KBM-7 (cell line): ENCODE measurements around the gene WNT4.

ENCODE experiments used
- DNase-seq: peaks from one replicate; pipeline ENCODE4 v3.0.0-alpha.2; 2015
- in situ Hi-C: fragments of 300-500 bp; cut with MboI; formaldehyde crosslinking; loops from 2 replicates; pipeline ENCODE4 v1.14.3; 2020; ENCODE audit warnings: low sequenced_read_pairs, low pct_unique_long_range_greater_than_20kb, mixed read lengths

Gene WNT4

DNA sequence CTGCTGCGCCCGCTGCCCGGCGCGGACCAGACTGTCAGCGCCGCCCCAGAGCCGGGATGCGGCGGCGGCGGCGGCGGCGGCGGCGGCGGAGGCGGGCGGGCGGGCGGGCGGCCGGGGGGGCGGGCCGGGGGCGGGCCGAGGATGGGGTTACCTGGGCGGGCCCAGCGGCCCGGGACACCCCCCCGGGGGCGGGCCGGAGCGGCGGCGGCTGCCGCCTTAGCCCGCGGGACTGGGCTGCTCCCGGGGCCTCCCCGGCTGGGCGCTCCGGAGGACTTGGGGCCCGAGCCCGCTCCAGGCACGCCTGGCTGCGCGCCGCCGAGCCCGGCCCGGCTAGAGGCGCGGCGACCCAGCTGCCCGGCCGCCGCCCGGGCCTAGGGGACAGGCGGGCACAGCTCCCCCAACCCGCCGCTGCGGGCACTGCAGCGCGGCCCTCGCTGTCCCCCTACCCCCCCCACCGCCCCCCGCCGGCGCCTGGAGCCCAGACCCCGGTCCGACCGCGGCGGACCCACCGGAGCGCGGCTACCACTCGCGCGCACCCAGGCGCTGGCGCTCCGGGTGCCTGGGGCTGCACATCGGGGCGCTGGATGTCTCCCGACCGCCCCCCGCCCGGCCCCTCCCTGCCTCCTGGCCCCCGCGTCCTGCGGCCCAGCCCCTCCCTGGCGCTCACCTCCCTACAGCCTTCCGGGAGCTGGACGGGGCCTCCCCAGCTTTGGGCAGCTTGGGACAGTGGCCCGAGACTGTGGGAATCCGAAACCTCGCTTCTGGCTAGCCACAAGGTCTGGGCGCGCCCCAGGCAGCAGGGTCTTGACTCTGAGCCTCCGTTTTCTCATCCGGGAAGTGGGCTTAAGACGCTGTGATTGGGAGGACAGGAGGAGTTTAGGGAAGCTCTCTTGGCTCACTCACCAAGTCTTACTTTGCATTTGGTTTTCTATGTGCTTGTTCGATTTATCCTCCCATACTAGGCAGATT is at the start of gene WNT4:
Gene WNT4 (minus strand): TSS at position 33 of the 969 bp plus-strand sequence. CDS start 175 bp downstream, outside the sequence.
- DNase-seq = no peak
- in situ Hi-C loops = loop anchor here (25.0 kb wide), 1 partner anchor 269 kb away; no protein-coding TSS in a partner anchor

DNA sequence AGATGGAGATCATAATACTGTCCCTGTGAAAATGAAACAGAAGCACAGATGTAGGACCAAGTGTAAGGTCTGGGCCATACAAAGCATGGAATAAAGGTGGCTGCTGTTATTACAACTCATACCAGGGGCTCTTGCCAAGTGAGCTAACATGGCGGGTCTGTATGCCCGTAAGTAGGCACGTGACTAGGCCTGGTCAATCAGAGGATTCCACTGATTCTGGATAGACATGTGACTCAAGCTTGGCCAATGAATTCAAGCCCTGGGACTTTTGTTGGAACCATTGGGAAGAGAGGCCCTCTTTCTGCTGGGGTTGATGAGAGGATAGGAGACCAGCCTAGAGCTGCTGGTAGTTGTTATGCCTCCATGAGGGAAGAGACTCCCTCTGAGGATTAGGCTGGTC is 47.8 kb upstream of the WNT4 start:
- in situ Hi-C loops = no loop called here
- no peak for DNase-seq

DNA sequence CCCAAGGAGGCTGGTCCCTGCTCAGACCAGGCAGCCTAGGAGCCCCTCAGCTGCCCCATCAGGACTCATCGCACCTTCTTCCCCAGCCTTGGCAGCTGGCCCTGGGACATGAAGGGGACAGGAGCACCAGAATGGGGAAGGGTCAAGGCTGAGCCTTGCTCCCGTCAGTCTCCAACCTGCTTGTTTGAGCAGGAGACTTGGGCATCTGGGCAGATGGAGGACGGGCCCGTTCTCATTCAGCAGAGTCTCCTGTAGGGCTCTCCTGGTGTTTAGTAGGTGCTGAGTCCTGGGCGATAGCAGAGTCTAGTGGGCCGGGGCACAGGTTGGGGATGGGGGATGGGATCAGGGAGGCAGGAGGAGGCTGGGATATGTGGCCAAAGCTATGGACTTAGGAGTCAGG is 47.4 kb upstream of the WNT4 start:
- DNase-seq = no peak
- in situ Hi-C loops = no loop called here

DNA sequence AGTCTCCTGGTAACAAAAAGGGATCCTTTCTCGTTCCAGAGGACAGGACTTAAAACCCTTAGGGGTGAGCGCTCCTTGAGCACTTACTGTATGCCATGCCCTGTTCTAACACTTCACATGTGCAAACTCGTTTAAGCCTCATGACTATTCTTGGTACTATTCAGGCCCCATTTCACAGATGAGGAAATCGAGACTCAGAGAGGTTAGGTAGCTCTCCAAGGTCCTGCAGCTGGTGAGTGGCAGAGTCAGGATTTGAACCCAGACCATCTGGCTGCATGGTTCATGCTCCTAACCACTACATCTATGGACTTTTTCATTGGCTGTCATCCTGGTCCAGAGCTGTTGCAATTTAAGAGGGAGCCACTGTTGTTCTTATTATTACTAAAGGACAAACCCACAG is 46.7 kb upstream of the WNT4 start:
- in situ Hi-C loops = no loop called here
- no peak for DNase-seq

DNA sequence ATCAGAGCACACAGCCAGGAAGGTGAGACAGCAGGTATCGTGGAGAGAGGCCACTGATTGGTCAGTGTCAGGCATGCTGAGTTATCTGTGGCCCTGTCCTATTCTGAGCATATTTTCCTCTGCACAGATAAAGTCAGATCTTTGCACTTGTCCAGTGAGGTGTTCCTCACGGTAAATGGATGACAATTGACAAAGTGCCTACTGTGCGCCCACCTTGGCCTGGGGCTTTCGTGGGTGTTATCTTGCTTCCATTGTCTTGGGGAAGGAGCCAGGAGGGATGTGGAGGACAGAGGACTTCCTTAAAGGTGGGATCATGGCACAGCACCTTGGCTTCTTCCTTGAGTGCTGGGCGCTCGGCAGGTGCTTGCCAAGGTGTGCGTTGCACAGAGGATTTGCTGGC is 46.0 kb upstream of the WNT4 start:
- no peak for DNase-seq
- in situ Hi-C loops = no loop called here

DNA sequence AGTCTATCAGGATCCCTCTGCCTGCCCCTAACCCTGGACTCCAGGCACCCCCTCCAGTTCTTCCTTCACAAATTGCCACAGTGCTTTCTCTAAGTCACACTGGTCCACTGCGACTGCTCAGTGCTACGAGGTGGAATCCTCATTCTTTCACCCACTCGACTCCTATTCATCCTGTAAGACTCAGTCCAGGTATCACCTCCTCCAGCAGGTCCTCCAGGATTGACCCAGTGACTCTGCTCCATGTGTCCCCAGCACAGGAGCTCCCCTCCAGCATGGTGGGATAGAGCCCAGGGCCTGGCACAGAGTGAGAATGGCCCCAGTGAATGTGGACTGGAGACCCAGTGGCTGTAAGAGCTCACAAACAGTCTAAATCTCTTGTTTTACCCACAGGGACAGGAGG is 45.5 kb upstream of the WNT4 start:
- DNase-seq = no peak
- in situ Hi-C loops = no loop called here

DNA sequence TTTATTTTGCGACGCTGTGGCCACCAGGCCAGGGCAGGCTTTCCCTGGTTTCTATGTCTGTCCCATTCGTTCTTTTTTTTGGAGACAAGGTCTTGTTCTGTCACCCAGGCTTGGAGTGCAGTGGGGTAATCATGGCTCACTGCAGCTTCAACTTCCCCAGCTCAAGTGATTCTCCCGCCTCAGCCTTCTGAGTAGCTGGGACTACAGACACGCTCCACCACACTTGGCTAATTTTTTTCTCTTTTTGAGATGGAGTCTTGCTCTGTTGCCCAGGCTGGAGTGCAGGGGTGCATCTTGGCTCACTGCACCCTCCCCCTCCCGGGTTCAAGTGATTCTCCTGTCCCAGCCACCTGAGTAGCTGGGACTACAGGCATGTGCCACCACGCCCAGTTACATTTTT is 43.4 kb upstream of the WNT4 start:
- DNase-seq = no peak
- in situ Hi-C loops = no loop called here

DNA sequence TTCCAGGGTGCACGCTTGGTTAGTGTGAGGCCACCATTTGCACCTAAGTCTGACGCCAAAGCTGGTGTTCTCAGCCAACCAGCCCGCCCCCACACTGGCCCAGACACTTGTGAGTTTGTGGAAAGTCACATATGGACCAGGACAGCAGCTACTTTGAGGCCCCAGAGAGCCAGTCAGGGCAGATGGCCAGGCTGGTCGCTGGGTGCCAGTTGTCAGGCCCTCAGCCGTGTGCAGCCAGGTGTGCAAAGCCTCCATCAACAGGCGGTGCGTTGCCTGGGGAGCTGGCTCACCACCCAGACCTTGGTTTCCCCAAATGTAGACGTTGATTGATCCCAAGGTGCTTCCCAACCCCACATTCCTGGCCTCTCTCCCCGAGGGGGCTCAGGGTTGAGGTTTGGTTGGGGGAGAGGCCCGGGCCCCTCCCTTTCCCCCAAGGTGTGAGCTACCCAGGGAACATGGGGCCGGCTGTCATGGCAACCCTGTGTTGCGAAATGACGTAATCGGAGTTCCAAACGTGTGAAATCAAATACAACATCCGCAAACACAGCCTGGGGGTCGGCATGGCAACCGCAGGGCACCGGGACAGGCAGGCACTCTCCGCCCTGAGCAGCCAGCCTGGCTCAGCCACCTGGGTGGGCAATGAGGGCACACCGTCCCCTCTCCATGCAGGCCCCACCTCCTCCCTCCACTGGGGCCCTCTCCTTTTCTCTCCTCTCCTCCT is 42.2 kb upstream of the WNT4 start:
- DNase-seq = peak; percentile 29
- in situ Hi-C loops = no loop called here

DNA sequence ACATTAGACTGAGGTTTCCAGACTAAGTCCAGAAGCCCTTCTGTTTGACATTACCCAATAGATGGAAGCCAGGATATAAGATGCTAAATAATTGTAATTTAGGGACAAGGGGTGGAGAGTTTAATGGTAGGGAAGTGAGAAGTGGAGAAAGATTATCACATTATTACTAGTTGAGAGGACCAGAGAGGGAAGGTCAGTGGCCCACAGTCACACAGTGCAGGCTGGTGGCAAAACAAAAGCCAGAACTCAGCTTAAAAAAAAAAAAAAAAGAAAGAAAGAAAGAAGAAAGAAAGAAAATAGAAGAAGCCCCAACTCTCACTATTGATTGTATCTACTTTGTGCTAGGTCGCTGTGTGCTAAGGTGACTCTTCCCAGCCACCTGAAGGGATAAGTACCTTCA is 41.6 kb upstream of the WNT4 start:
- in situ Hi-C loops = no loop called here
- DNase-seq = no peak

DNA sequence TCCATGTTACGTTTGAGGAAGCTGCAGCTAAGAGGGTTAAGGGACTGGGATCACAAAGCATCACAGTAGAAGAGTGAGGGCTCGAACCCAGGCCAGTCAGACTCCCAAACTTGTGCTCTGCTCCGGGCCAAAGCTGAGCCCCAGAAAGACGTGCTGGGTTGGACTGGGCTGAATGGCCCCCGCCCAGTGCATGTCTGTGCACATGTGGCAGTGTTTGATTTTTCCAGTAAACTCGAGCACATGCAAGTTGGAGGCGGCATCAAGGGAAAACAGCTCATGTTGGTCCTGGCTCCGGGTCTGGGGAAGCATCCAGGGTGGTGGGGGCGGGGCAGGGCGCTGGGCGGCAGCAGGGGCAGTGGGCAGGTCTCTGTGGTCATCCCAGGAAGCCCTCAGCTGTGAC is 39.8 kb upstream of the WNT4 start:
- DNase-seq = no peak
- in situ Hi-C loops = no loop called here

DNA sequence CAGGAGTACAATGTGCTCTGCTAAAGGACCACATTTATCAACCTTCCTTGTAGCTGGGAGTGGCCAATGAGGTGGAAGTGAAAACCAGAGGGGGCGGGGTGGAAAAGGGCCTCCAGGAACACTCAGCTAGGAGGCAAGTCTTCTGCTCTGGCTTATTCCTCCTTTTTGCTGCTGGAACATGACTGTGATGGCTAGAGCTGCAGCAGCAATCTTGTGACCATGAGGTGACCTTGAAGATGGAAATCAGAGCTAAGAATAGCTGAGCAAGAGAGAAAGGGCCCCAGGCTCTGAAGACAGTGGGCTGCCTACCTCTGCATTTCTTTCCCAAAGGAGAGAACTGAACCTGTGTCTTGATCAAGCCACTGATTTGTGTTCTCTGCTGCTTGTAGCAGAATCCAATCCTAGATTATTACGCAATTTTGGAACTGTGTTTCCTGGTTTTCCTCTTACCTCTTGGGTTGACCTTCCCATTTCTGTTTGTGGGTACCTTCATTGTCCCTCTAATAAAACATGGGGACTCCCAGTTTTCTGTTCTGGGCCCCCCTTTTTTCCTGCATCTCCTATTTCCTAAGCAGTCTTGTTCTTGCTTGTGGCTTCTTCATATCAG is 36.4 kb upstream of the WNT4 start:
- in situ Hi-C loops = no loop called here
- DNase-seq = no peak

DNA sequence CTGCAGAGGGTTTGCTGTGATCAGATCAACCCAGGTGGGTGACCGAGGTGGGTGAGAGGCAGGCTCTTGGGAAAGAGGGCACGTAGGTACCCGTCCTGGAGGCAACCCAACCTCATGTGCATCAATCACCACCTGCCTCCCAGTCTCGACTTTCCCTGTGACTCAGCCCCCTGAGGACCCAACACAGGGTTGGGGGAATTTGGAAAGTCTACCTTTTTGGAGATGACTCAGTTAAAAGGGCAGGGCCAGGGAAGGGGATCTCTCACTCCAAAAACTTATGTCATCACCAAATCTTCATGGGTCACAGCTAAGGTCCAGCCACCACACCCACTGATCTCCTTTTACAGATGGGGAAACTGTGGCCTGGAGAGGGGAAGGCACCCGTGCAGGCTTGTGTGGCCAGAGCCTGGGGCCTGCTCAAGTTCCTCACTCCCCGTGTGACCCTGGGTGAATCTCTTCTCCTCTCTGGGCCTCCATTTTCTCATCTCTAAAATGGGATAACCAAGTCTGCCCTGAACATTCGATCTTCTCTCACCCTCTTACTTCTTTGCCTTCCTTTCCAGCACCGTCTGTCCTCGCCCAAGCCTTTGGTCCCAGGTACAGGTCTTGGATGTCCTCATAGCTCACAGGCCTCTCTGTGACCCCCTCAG is 34.6 kb upstream of the WNT4 start:
- DNase-seq = no peak
- in situ Hi-C loops = no loop called here

DNA sequence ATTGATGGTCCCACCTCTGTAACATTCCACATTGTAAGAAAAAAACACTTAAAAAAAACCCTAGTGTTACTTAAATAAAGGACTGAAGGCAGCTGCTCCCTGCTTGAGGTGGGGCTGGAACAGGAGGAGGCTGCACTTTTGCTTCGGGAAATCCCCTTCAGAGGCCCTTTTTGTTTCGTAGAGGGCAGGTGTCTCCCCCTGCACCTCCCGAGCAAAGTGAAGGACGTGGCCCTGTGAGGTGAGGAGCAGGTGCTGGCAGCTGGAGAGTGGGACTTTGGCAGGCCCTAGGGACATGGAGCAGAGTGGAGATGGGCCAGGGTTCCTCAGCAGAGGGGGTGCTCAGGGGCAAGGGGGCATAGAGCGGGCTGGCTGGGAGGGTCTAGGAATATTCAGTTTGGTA is 33.4 kb upstream of the WNT4 start:
- in situ Hi-C loops = no loop called here

DNA sequence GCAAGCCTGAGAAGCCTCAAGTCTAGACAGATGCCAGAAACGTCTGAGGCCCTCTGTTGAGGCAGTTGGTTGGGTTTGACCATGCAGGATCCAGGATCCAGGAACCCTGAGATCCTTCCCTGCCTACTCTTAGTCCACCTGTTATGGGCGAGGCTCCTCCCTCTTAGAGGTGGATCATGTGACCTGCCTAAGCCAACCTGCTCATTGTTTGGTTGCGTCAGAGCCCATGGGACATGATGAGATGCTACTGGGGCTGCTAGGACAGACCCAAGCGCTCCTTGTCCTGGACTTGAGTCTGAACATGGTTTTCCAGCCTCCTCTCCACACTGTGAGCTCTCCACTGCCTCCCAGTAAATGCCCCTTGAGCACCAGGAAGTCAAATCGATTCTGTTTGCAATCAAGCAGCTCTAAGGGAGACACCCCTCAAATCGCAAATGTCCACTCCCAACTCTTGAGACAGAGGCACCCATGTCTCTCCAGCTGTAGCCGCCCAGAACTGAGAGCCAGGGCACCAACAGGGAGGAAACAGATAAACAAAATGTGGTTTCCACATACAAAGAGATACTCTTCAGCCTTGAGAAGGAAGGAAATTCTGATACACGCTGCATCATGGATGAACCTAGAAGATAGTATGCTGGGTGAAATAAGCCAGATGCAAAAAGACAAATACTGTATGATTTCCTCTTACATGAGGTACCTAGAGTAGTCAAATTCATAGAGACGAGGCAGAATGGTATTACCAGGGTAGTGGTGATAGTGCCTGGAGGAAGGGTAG is 31.7 kb upstream of the WNT4 start:
- no peak for DNase-seq
- in situ Hi-C loops = no loop called here

More for the DNA sequence above, 33.4 kb upstream of the WNT4 start:
- no peak for DNase-seq

DNA sequence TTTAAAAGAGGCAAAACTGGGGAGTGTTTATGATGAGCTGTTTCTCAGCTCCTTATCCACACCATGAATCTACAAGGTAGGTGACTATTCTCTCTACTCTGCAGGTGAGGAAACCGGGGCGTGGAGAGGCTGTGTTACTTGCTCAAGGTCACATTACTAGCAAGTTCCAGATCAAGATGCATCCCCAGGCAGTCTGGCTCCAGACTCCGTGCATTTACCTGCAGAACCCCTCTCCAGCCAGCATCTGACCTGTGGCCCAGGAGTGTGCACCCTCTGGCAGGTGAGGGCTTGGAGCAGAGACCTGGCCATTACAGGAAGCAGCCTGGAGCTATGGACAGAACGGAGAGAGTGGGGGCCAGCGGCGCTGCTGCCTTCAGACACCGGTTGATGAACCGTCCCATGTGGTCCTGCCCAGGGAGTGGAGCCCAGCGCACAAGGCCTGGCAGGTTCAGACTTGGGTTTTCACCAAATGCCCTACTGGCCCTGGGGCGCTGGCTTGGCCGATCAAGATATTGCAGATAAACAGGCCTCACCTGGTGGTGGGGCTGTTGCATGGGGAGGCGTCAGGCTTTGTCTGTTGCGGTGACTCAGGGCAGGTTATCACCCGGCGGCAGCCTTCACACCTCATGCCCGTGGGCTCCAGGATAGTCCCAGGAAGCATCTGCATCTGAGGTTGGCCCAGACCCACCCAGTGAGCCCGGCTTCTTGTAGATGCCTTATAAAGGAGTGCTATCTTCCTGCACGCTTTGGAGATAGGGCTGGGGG is 29.2 kb upstream of the WNT4 start:
- in situ Hi-C loops = no loop called here
- no peak for DNase-seq

DNA sequence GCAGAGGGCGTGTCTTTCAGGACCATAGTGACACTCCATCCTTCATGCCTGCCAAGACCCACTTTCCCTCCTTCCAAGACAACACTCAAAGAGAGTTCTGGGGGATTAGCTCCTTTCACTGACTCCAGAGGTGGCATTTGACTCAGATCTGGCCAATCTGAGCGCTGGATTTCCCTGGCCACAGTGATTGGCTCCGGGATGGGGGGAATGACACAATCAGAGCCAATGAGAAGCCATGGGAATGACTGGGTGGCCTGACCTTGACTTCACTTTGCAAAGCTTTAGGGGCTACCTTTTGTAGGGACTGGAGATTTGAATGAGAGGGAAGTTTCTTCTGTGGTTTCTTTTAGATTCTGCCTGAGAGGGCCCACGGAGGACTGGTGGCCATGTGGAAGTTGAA is 26.9 kb upstream of the WNT4 start:
- DNase-seq = no peak
- in situ Hi-C loops = no loop called here

DNA sequence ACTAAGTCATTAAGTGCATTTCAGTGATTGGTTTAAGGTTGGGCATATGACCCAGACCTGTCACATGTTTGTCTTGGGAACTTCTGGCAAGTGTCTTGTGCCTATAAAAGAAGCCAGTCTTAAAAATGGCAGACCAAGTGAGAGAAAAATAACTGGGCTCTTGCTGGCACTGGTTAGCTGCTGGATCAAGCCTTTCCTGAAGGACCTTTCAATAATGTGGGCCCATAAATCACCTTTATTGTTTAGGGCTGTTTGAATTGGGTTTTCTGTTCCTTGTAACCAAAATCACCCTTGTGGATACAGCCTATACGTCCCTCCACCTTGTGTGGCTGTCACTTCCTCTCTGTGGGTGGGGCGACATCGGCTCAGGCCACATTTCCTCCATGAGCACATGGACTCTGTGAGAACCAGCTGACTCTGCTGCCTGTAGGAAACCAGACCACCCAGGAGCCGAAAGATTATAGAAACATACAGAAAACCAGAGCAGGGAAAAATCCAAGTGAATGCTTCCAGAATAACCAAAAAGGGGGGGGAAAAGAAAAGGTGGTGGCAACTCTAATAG is 25.6 kb upstream of the WNT4 start:
- in situ Hi-C loops = no loop called here

DNA sequence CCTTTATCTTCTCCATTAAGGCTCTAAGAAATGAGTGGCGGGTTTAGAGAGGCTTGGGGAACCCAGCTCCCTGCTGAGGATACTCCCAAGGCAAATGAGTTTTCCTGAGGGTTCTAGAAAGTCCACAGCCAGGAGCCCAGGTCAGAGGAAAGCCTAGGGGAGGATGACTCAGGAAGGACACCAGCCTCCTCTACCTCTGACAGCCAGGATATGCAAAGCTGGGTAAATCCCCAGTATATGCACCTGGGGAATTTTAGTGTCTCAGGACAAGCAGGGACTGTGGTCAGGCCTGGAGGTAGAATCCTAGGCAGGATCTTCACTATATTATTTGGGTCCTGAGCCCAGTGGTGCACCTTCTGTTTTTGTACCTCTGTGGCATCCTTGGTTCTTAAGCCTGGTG is 23.5 kb upstream of the WNT4 start:
- no peak for DNase-seq
- in situ Hi-C loops = no loop called here

More for the DNA sequence above, 25.6 kb upstream of the WNT4 start:
- DNase-seq = no peak
